Endothelial cell (in vitro differentiated cells): ENCODE results near the gene XRCC2. TPM values are rescaled to one million over a fixed set of nuclear protein-coding genes. Genes with fewer than 3 reads are reported as not detected.

Source experiments
- DNase-seq: peaks from one replicate; pipeline ENCODE4 v3.0.0; 2021; ENCODE audit warnings: low spot score
- H3K27ac Mint-ChIP-seq: one replicate; pipeline ENCODE4 v1.8.0; 2021; ENCODE audit warnings: mixed read lengths, inconsistent platforms; ENCODE audit not compliant: unreplicated experiment
- H3K27me3 Mint-ChIP-seq: one replicate; pipeline ENCODE4 v1.8.0; 2021; ENCODE audit warnings: mild to moderate bottlenecking, moderate library complexity, mixed read lengths, inconsistent platforms; ENCODE audit not compliant: unreplicated experiment
- H3K36me3 Mint-ChIP-seq: one replicate; pipeline ENCODE4 v1.8.0; 2021; ENCODE audit warnings: mild to moderate bottlenecking, low read depth, mixed read lengths, inconsistent platforms; ENCODE audit not compliant: unreplicated experiment
- H3K4me1 Mint-ChIP-seq: one replicate; pipeline ENCODE4 v1.8.0; 2021; ENCODE audit warnings: mild to moderate bottlenecking, mixed read lengths, inconsistent platforms; ENCODE audit not compliant: unreplicated experiment
- H3K4me3 Mint-ChIP-seq: one replicate; pipeline ENCODE4 v1.8.0; 2021; ENCODE audit warnings: mild to moderate bottlenecking, mixed read lengths, inconsistent platforms; ENCODE audit not compliant: unreplicated experiment
- H3K9me3 Mint-ChIP-seq: one replicate; pipeline ENCODE4 v1.8.0; 2021; ENCODE audit warnings: mixed read lengths, inconsistent platforms; ENCODE audit not compliant: unreplicated experiment
- total RNA-seq: library from RNA; stranded (reverse); fragmentation: NEBNext Ultra II Directional; extraction: Animal tissue kit (Norgen Biotek cat#: 25700); gene quantifications from one replicate; pipeline ENCODE4 v1.2.1, GENCODE V29; 2021; ENCODE audit not compliant: unreplicated experiment
- TF ChIP-seq, protein P1 (sequence below): fragments of 200-600 bp; sonication (generic); IDR thresholded peaks from one replicate; pipeline ENCODE4 v1.5.0; 2021; ENCODE audit warnings: antibody characterized with exemption; ENCODE audit not compliant: unreplicated experiment

The XRCC2 gene
- total RNA-seq, 1 donor from 2014 or later = 2.9 TPM

DNA sequence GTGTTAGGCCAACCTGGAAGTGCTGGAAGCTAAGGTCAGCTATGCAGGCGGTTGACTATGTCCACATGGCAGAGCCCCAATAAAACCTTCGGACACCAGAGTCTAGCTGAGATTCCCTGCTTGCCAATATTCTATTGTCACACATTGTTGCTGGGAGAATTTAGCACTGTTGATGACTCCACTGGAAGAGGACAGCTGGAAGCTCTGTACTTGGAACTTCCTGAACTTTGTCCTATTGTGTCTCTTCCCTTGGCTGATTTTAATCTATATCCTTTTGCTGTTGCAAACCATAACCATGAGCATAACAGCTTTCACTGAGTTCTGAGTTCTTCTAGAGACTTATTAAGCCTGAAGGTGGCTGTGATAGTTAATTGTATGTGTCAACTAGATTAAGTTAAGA lies 12.0 kb downstream of the XRCC2 start:
- no peak for DNase-seq
- Mint-ChIP-seq H3K36me3 (no peaks in the 10 kb centered on the region), H3K27me3 (no peaks in the 10 kb centered on the region), H3K4me3 (no peak overlapping the region), H3K27ac (peak overlapping the region; percentile 89), H3K4me1 (peaks cover 13% of the 10 kb centered on the region), H3K9me3 (no peaks in the 10 kb centered on the region)
- TF ChIP-seq, protein P1, sequence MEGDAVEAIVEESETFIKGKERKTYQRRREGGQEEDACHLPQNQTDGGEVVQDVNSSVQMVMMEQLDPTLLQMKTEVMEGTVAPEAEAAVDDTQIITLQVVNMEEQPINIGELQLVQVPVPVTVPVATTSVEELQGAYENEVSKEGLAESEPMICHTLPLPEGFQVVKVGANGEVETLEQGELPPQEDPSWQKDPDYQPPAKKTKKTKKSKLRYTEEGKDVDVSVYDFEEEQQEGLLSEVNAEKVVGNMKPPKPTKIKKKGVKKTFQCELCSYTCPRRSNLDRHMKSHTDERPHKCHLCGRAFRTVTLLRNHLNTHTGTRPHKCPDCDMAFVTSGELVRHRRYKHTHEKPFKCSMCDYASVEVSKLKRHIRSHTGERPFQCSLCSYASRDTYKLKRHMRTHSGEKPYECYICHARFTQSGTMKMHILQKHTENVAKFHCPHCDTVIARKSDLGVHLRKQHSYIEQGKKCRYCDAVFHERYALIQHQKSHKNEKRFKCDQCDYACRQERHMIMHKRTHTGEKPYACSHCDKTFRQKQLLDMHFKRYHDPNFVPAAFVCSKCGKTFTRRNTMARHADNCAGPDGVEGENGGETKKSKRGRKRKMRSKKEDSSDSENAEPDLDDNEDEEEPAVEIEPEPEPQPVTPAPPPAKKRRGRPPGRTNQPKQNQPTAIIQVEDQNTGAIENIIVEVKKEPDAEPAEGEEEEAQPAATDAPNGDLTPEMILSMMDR = no peak

DNA sequence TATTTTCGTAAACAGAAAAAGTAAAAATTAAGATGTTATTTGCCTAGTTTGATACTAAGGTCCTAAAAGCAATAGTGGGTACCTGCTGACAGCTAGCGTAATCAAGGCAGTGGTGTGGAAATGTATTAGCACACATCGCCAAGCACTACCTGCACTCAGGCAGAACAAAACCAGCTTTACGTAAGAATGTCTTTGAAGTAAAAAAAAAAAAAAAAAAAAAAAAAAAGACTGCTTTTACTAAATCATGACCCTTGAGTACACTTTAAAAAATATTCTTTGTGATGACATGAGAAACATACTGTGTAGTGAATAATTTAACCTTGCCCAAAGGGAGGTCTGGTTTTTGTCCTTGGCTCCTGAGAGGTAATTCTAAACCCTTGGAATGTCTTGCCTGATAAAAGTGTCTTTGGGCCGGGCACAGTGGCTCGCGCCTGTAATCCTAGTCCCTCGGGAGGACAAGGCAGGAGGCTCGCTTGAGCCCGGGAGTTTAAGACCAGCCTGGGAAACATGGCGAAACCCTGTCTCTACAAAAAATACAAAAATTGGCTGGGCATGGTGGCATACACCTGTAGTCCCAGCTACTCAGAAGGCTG lies 12.7 kb downstream of the XRCC2 start:
- Mint-ChIP-seq H3K27me3 (no peaks in the 10 kb centered on the region), H3K4me3 (no peak overlapping the region), H3K4me1 (peaks cover 13% of the 10 kb centered on the region), H3K36me3 (no peaks in the 10 kb centered on the region), H3K9me3 (no peaks in the 10 kb centered on the region), H3K27ac (no peak overlapping the region)
- no peak for DNase-seq
- TF ChIP-seq, protein P1 = no peak

DNA sequence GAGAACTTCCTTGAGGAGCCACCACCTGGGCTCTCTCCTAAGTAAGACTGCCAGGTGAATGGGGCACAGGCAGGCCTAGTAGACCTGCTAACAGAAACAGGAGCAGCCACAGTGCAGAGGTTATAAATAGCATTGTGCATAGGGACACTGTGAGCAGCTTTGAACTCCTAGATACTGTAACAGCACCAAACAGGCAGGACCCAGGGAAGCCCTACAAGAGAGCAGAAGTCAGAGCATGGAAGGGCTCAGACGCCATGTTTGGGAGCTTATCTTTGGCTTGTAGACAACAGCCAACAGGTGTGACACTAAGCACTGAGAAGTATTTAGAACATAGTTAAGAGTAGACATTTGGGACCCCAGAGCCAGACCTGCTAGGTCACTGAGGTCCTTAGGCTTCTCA lies 14.5 kb downstream of the XRCC2 start:
- no peaks in the 10 kb centered on the region for H3K9me3 Mint-ChIP-seq
- H3K36me3 Mint-ChIP-seq = no peaks in the 10 kb centered on the region
- H3K4me3 Mint-ChIP-seq = no peak overlapping the region
- H3K4me1 Mint-ChIP-seq = peaks cover 13% of the 10 kb centered on the region
- DNase-seq = no peak
- no peaks in the 10 kb centered on the region for H3K27me3 Mint-ChIP-seq
- TF ChIP-seq, protein P1 = no peak
- H3K27ac Mint-ChIP-seq = no peak overlapping the region

DNA sequence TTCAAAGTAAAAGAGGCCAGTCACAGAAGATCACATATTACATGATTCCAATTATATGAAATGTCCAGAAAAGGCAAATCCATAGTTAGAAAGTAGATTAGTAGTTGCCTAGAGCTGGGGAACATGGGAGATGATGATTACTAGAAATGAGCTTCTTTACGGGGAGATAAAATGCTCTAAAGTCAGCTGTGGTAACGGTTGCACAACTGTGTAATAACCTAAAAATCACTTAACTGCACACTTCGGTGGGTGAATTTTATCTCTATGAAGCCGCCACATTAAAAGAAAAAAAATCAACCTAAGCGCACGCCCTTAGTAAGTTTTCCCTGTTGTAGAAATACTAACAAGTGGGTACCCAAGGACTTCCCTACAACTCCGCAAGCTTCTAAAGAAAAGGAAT lies 15.9 kb downstream of the XRCC2 start:
- Mint-ChIP-seq H3K27ac (no peak overlapping the region), H3K4me3 (no peak overlapping the region), H3K36me3 (no peaks in the 10 kb centered on the region), H3K4me1 (peaks cover 13% of the 10 kb centered on the region), H3K27me3 (no peaks in the 10 kb centered on the region), H3K9me3 (no peaks in the 10 kb centered on the region)
- TF ChIP-seq, protein P1 = no peak
- DNase-seq = no peak

DNA sequence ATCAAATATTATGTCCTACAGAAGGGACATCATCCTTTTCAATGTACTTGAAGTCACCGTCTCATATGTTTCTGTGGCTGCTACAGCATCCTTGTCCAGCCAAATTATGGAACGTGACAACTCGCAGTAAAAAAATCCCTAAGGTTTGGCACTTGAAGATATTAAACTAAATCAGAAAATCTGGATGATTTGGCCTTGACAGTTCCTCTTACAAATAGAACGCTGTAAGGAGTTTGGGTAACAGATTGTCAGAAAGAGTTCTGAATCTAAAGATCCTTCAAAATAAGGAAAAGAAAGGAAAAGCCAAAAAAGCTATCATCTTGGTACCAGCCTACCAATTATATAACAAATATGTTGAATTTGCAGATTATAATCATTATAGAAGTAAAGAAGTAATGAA lies 21.0 kb downstream of the XRCC2 start:
- Mint-ChIP-seq H3K36me3 (no peaks in the 10 kb centered on the region), H3K9me3 (no peaks in the 10 kb centered on the region), H3K27ac (no peak overlapping the region), H3K4me3 (no peak overlapping the region), H3K4me1 (no peaks in the 10 kb centered on the region), H3K27me3 (no peaks in the 10 kb centered on the region)
- TF ChIP-seq, protein P1 = no peak
- DNase-seq = no peak
